Upper lobe of left lung (tissue), 6 donors: Measurements from ENCODE around the gene SEPTIN5. TPM values are rescaled to one million over a fixed set of nuclear protein-coding genes. Genes with fewer than 3 reads are reported as not detected.

Experiments used
- ATAC-seq, 2 donors: fragments of 200-7000 bp; cut with Tn5 transposase; one replicate each; pipeline ENCODE4 v1.9.1; 2022; ENCODE audit warnings: mild to moderate bottlenecking in 2 of 2, moderate library complexity in 2 of 2; ENCODE audit not compliant: low FRiP score in 2 of 2
- DNase-seq, 2 donors: peaks; one replicate each; pipeline ENCODE4 v3.0.0-alpha.2; 2019 to 2020
- H3K27ac ChIP-seq, 4 donors: fragments of 200-600 bp; sonication (generic); one replicate each; pipeline ENCODE4 v1.5.1; 2016 to 2019
- H3K27me3 ChIP-seq, 4 donors: fragments of 200-600 bp; sonication (generic); one replicate each; pipeline ENCODE4 v1.5.1; 2017 to 2019
- H3K36me3 ChIP-seq, 4 donors: fragments of 200-600 bp; sonication (generic); one replicate each; pipeline ENCODE4 v1.5.1; 2016 to 2019
- H3K4me1 ChIP-seq, 4 donors: fragments of 200-600 bp; sonication (generic); one replicate each; pipeline ENCODE4 v1.5.1; 2018 to 2019
- H3K4me3 ChIP-seq, 4 donors: fragments of 200-600 bp; sonication (generic); one replicate each; pipeline ENCODE4 v1.5.1; 2017 to 2019; ENCODE audit warnings: mild to moderate bottlenecking in 2 of 4, moderate library complexity in 1 of 4
- H3K9me3 ChIP-seq, 4 donors: fragments of 200-600 bp; sonication (generic); one replicate each; pipeline ENCODE4 v1.5.1; 2018 to 2019
- CTCF ChIP-seq, 6 experiments: fragments of 450-650 bp in 4 of 6; fragments of 200-600 bp in 2 of 6; sonication (generic) in 2 of 6; IDR thresholded peaks; one replicate each; pipeline ENCODE4 v1.5.1; 2016 to 2019; ENCODE audit warnings: antibody characterized with exemption in 6 of 6
- EP300 ChIP-seq, 4 donors: sonication (generic); formaldehyde crosslinking; IDR thresholded peaks; one replicate each; pipeline ENCODE4 v1.5.1; 2017; ENCODE audit warnings: antibody characterized with exemption in 4 of 4, control low read depth in 2 of 4
- POLR2A ChIP-seq, 4 donors: fragments of 450-650 bp; IDR thresholded peaks; one replicate each; pipeline ENCODE4 v1.5.1; 2016 to 2017; ENCODE audit warnings: antibody characterized with exemption in 4 of 4, mild to moderate bottlenecking in 2 of 4
- POLR2AphosphoS5 ChIP-seq, 2 donors: sonication (generic); formaldehyde crosslinking; IDR thresholded peaks; one replicate each; pipeline ENCODE4 v1.5.1; 2017; ENCODE audit warnings: antibody characterized with exemption in 2 of 2
- WGBS, 2 donors: methylation state at CpG; one replicate each; pipeline ENCODE4 v1.1.5; 2017 to 2018; 5-methylcytosine and 5-hydroxymethylcytosine counted together
- total RNA-seq, 6 donors: library from RNA; depleted of rRNA in 4 of 6; stranded (reverse); fragments of >200 nt in 4 of 6; gene quantifications; one replicate each; pipeline versions ENCODE4 v1.1.0 to v1.2.1, GENCODE V29; 2016 to 2021
- donor health status: DM: no; HTN: no; CAD: no; lungs with moderate emphysema.
- donor health status: DM: no; HTN: yes; CAD: no; lungs with severe emphysema.

Gene SEPTIN5
- total RNA-seq, 6 donors from 2014 or later: 6.0 to 30.0 (median 17.1) TPM

- H3K27me3 ChIP-seq: peaks cover 0 to 37% (median 23%) of the 10 kb centered on the region in 4 donors
- DNase-seq (peak in 1 of 2 donors; percentile 84), ATAC-seq (no peak)
- peaks cover 0 to 9% (median 3%) of the 10 kb centered on the region in 4 donors for H3K36me3 ChIP-seq
- H3K4me1 ChIP-seq: peaks cover 25 to 41% (median 36%) of the 10 kb centered on the region in 4 donors
- no peak overlapping the region for H3K27ac ChIP-seq
- no peak for TF ChIP-seq POLR2AphosphoS5 (IDR thresholded peaks at IDR 0.05)
- TF ChIP-seq EP300 (IDR thresholded peaks at IDR 0.05): no peak
- no peak for TF ChIP-seq POLR2A (IDR thresholded peaks at IDR 0.05)
- TF ChIP-seq CTCF (IDR thresholded peaks at IDR 0.05): no peak
- peak overlapping the region in 1 of 4 donors; percentile 32 for H3K4me3 ChIP-seq
- no peaks in the 10 kb centered on the region for H3K9me3 ChIP-seq
- 67 to 76% methylated on average over 22 to 57 of the region's 60 CpGs for WGBS, 2 donors
Observed at GRCh38 chr22:19722178-19722981, 8.1 kb downstream of the SEPTIN5 start.

- H3K4me3 ChIP-seq: peak overlapping the region in 1 of 4 donors; percentile 32
- no peak for TF ChIP-seq POLR2AphosphoS5 (IDR thresholded peaks at IDR 0.05)
- TF ChIP-seq CTCF (IDR thresholded peaks at IDR 0.05): no peak
- TF ChIP-seq EP300 (IDR thresholded peaks at IDR 0.05): no peak
- no peak for TF ChIP-seq POLR2A (IDR thresholded peaks at IDR 0.05)
Observed at GRCh38 chr22:19722982-19723231, 8.6 kb downstream of the SEPTIN5 start.

GRCh38 chr22:19723232-19723982 is 9.1 kb downstream of the SEPTIN5 start, which contains the start of gene GP1BB:
Gene GP1BB, plus strand, starts transcription at chr22:19723539. Its CDS starts 31 bp downstream, at chr22:19723570.
- peak within 1 kb of the TSS in 3 of 4 donors; percentile 29 to 32 (median 29) for H3K4me3 ChIP-seq
- 35 to 38% methylated on average over 6 to 51 of the region's 80 CpGs for WGBS, 2 donors
- peaks cover 18 to 31% (median 28%) of the 10 kb centered on the region in 4 donors for H3K4me1 ChIP-seq
- ATAC-seq (peak; percentile 30 to 52), DNase-seq (peak in 1 of 2 donors; percentile 90)
- no peak within 1 kb of the TSS for H3K27ac ChIP-seq
- peaks cover 0 to 35% (median 21%) of the 10 kb centered on the region in 4 donors for H3K27me3 ChIP-seq
- peaks cover 0 to 9% (median 3%) of the 10 kb centered on the region in 4 donors for H3K36me3 ChIP-seq
- H3K9me3 ChIP-seq: no peaks in the 10 kb centered on the region
- no peak for TF ChIP-seq POLR2AphosphoS5 (IDR thresholded peaks at IDR 0.05)

More at GRCh38 chr22:19722982-19723231, 8.6 kb downstream of the SEPTIN5 start:
- H3K27ac ChIP-seq: no peak overlapping the region
- WGBS, 2 donors: 27 to 68% methylated on average over 8 to 15 of the region's 15 CpGs
- H3K27me3 ChIP-seq: peaks cover 0 to 37% (median 23%) of the 10 kb centered on the region in 4 donors
- H3K4me1 ChIP-seq: peaks cover 20 to 36% (median 31%) of the 10 kb centered on the region in 4 donors
- H3K36me3 ChIP-seq: peaks cover 0 to 9% (median 3%) of the 10 kb centered on the region in 4 donors
- peak in 1 of 2 donors; percentile 61 for DNase-seq
- no peak for ATAC-seq
- no peaks in the 10 kb centered on the region for H3K9me3 ChIP-seq

GRCh38 chr22:19723983-19724827 is 9.9 kb downstream of the SEPTIN5 start:
- Histone ChIP-seq H3K9me3 (no peaks in the 10 kb centered on the region), H3K4me1 (peaks cover 12 to 23% (median 20%) of the 10 kb centered on the region in 4 donors), H3K4me3 (peak overlapping the region in 3 of 4 donors; percentile 29 to 32 (median 29)), H3K36me3 (peaks cover 0 to 9% (median 3%) of the 10 kb centered on the region in 4 donors), H3K27me3 (peaks cover 0 to 29% (median 15%) of the 10 kb centered on the region in 4 donors), H3K27ac (no peak overlapping the region)
- no peak for TF ChIP-seq EP300 (IDR thresholded peaks at IDR 0.05)
- TF ChIP-seq CTCF (IDR thresholded peaks at IDR 0.05): peak in 4 of 6 experiments; percentile 1 to 50 (median 30)
- no peak for TF ChIP-seq POLR2AphosphoS5 (IDR thresholded peaks at IDR 0.05)
- no peak for TF ChIP-seq POLR2A (IDR thresholded peaks at IDR 0.05)
- ATAC-seq: peak in 1 of 2 donors; percentile 14
- peak in 1 of 2 donors; percentile 86 for DNase-seq
- 13 to 19% methylated on average over 3 to 25 of the region's 89 CpGs for WGBS, 2 donors
